ENCODE measurements around the gene LRRC39. TPM values are rescaled to one million over a fixed set of nuclear protein-coding genes. Genes with fewer than 3 reads are reported as not detected.

Gene LRRC39
- total RNA-seq, 1 experiment from 2014 or later = not detected

- no peaks in the 10 kb centered on the region for H3K36me3 ChIP-seq (ENCODE audit: control insufficient read depth, insufficient read depth, low read length)
- no peaks in the 10 kb centered on the region for H3K4me1 ChIP-seq
- Mint-ChIP-seq H3K4me3 (ENCODE audit: unreplicated experiment) (no peak overlapping the region), H3K36me3 (ENCODE audit: insufficient read depth, unreplicated experiment) (no peaks in the 10 kb centered on the region), H3K27me3 (ENCODE audit: insufficient read depth, unreplicated experiment) (no peaks in the 10 kb centered on the region), H3K27ac (ENCODE audit: unreplicated experiment) (no peak overlapping the region), H3K4me1 (ENCODE audit: low read depth, unreplicated experiment) (no peaks in the 10 kb centered on the region), H3K9me3 (ENCODE audit: unreplicated experiment) (no peaks in the 10 kb centered on the region)
- TF ChIP-seq CTCF (IDR thresholded peaks at IDR 0.05; ENCODE audit: insufficient read depth in 1 of 2, low read depth in 1 of 2, low read length in 1 of 2, severe bottlenecking in 1 of 2, unreplicated experiment in 1 of 2) = no peak
- no peak overlapping the region for H3K4me3 ChIP-seq (ENCODE audit: low read depth, low read length)
- no peaks in the 10 kb centered on the region for H3K9me3 ChIP-seq
- no TSS peak for BruUV-seq (replicated peaks)
- CTCF ChIA-PET = no interaction called here
- DNase-seq = no peak
- POLR2A ChIA-PET = no interaction called here
- intact Hi-C loops (cut with micrococcal nuclease; ENCODE audit: unreplicated experiment) = no loop called here
- H3K27me3 ChIP-seq (replicated peaks; ENCODE audit: control insufficient read depth, insufficient read depth, low read length) = no peaks in the 10 kb centered on the region
Observed at GRCh38 chr1:100219457-100219856, 41.4 kb upstream of the LRRC39 start.

- H3K4me1 ChIP-seq = no peaks in the 10 kb centered on the region
- ChIA-PET POLR2A (no interaction called here), CTCF (no interaction called here)
- BruUV-seq (replicated peaks) = no TSS peak
- no peak overlapping the region for H3K4me3 ChIP-seq (ENCODE audit: low read depth, low read length)
- H3K27me3 Mint-ChIP-seq (ENCODE audit: insufficient read depth, unreplicated experiment) = no peaks in the 10 kb centered on the region
- no peak for TF ChIP-seq CTCF (IDR thresholded peaks at IDR 0.05; ENCODE audit: insufficient read depth in 1 of 2, low read depth in 1 of 2, low read length in 1 of 2, severe bottlenecking in 1 of 2, unreplicated experiment in 1 of 2)
- DNase-seq = no peak
- intact Hi-C loops (cut with micrococcal nuclease; ENCODE audit: unreplicated experiment) = no loop called here
- H3K27me3 ChIP-seq (replicated peaks; ENCODE audit: control insufficient read depth, insufficient read depth, low read length) = no peaks in the 10 kb centered on the region
- H3K27ac Mint-ChIP-seq (ENCODE audit: unreplicated experiment) = no peak overlapping the region
- H3K36me3 ChIP-seq (ENCODE audit: control insufficient read depth, insufficient read depth, low read length) = no peaks in the 10 kb centered on the region
- H3K9me3 ChIP-seq = no peaks in the 10 kb centered on the region
- H3K4me3 Mint-ChIP-seq (ENCODE audit: unreplicated experiment) = no peak overlapping the region
- no peaks in the 10 kb centered on the region for H3K4me1 Mint-ChIP-seq (ENCODE audit: low read depth, unreplicated experiment)
- no peaks in the 10 kb centered on the region for H3K36me3 Mint-ChIP-seq (ENCODE audit: insufficient read depth, unreplicated experiment)
- H3K9me3 Mint-ChIP-seq (ENCODE audit: unreplicated experiment) = no peaks in the 10 kb centered on the region
Observed at GRCh38 chr1:100217834-100218233, 39.8 kb upstream of the LRRC39 start.

- no peaks in the 10 kb centered on the region for H3K27me3 ChIP-seq (replicated peaks; ENCODE audit: control insufficient read depth, insufficient read depth, low read length)
- H3K36me3 Mint-ChIP-seq (ENCODE audit: insufficient read depth, unreplicated experiment) = peaks cover 5% of the 10 kb centered on the region
- intact Hi-C loops (cut with micrococcal nuclease; ENCODE audit: unreplicated experiment) = no loop called here
- no peaks in the 10 kb centered on the region for H3K4me1 Mint-ChIP-seq (ENCODE audit: low read depth, unreplicated experiment)
- H3K9me3 ChIP-seq = no peaks in the 10 kb centered on the region
- DNase-seq = no peak
- no peaks in the 10 kb centered on the region for H3K4me1 ChIP-seq
- no peaks in the 10 kb centered on the region for H3K9me3 Mint-ChIP-seq (ENCODE audit: unreplicated experiment)
- H3K4me3 ChIP-seq (ENCODE audit: low read depth, low read length) = no peak overlapping the region
- no peak for TF ChIP-seq CTCF (IDR thresholded peaks at IDR 0.05; ENCODE audit: insufficient read depth in 1 of 2, low read depth in 1 of 2, low read length in 1 of 2, severe bottlenecking in 1 of 2, unreplicated experiment in 1 of 2)
- no peak overlapping the region for H3K27ac Mint-ChIP-seq (ENCODE audit: unreplicated experiment)
- CTCF ChIA-PET = no interaction called here
- POLR2A ChIA-PET = no interaction called here
- no TSS peak for BruUV-seq (replicated peaks)
- no peaks in the 10 kb centered on the region for H3K27me3 Mint-ChIP-seq (ENCODE audit: insufficient read depth, unreplicated experiment)
- H3K4me3 Mint-ChIP-seq (ENCODE audit: unreplicated experiment) = no peak overlapping the region
- H3K36me3 ChIP-seq (ENCODE audit: control insufficient read depth, insufficient read depth, low read length) = no peaks in the 10 kb centered on the region
Observed at GRCh38 chr1:100215101-100215500, 37.0 kb upstream of the LRRC39 start.
